ENCODE data around the gene ADGRG6. TPM values are rescaled to one million over a fixed set of nuclear protein-coding genes. Genes with fewer than 3 reads are reported as not detected.

The ADGRG6 gene
- total and polyA plus RNA-seq, 2 donors (not counting 1 experiment from before 2014, with no cell fraction given) = 49.9 to 67.2 TPM

DNA sequence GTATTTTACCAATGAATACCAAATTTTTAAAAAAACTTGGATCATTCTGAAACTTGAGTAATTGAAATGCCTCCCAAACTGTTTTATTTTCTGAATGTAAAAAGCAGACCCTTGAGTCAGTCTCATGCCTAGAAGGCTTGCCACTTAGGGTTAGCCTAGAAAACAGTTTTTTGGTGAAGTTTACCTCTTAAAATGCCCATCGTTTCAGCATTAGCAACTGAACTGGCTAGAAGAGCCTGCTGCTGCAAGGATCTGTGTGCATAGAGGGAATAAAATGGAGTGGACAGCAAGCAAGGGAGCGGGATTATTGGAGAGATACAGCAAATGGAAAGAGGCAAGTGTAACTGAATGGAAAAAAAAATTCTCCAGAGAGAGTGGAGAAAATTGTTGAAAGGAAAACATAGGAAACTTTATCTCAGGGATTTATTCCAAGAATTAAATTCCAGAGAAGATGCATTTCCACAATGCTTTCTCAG is 40.1 kb downstream of the ADGRG6 start:
- no peak for DNase-seq (ENCODE audit: low read depth in 2 of 2)
- Histone ChIP-seq H3K79me2 (ENCODE audit: control insufficient read depth, insufficient read depth, low read length) (peaks cover 2% of the 10 kb centered on the region), H2AFZ (ENCODE audit: low read length) (no peak overlapping the region), H3K4me2 (ENCODE audit: extremely low read depth, insufficient read depth, low read length) (no peak overlapping the region), H3K9me3 (ENCODE audit: control insufficient read depth, insufficient read depth, low read depth, low read length) (no peaks in the 10 kb centered on the region), H3K4me1 (ENCODE audit: control insufficient read depth, extremely low read depth, insufficient read depth, low read length) (peaks cover 2% of the 10 kb centered on the region), H3K27me3 (ENCODE audit: control insufficient read depth, insufficient read depth, low read length) (no peaks in the 10 kb centered on the region), H4K20me1 (ENCODE audit: control insufficient read depth, extremely low read depth, insufficient read depth, low read length) (no peaks in the 10 kb centered on the region), H3K4me3 (replicated peaks in 1 of 4; ENCODE audit: control extremely low read depth in 1 of 4, insufficient read depth in 1 of 4, low read depth in 3 of 4, low read length in 4 of 4) (no peak overlapping the region), H3K27ac (ENCODE audit: insufficient read depth, low read length) (no peak overlapping the region), H3K9ac (ENCODE audit: insufficient read depth, low read length) (no peak overlapping the region), H3K36me3 (ENCODE audit: control insufficient read depth, insufficient read depth, low read length) (no peaks in the 10 kb centered on the region)
- no peak for TF ChIP-seq EZH2 (IDR thresholded peaks at IDR 0.05; ENCODE audit: low read length, missing control alignments)
- no peak for TF ChIP-seq CTCF (conservative IDR thresholded peaks at IDR 0.05 in 1 of 2, IDR thresholded peaks at IDR 0.05 in 1 of 2; ENCODE audit: low read depth in 1 of 2, low read length in 2 of 2)

- Histone ChIP-seq H3K9ac (ENCODE audit: insufficient read depth, low read length) (no peak overlapping the region), H2AFZ (ENCODE audit: low read length) (no peak overlapping the region), H3K9me3 (ENCODE audit: control insufficient read depth, insufficient read depth, low read depth, low read length) (no peaks in the 10 kb centered on the region), H3K4me3 (replicated peaks in 1 of 4; ENCODE audit: control extremely low read depth in 1 of 4, insufficient read depth in 1 of 4, low read depth in 3 of 4, low read length in 4 of 4) (no peak overlapping the region), H3K27ac (ENCODE audit: insufficient read depth, low read length) (no peak overlapping the region), H3K79me2 (ENCODE audit: control insufficient read depth, insufficient read depth, low read length) (peaks cover 2% of the 10 kb centered on the region), H3K27me3 (ENCODE audit: control insufficient read depth, insufficient read depth, low read length) (no peaks in the 10 kb centered on the region), H3K36me3 (ENCODE audit: control insufficient read depth, insufficient read depth, low read length) (no peaks in the 10 kb centered on the region), H4K20me1 (ENCODE audit: control insufficient read depth, extremely low read depth, insufficient read depth, low read length) (no peaks in the 10 kb centered on the region), H3K4me1 (ENCODE audit: control insufficient read depth, extremely low read depth, insufficient read depth, low read length) (peaks cover 2% of the 10 kb centered on the region), H3K4me2 (ENCODE audit: extremely low read depth, insufficient read depth, low read length) (no peak overlapping the region)
- no peak for DNase-seq (ENCODE audit: low read depth in 2 of 2)
- TF ChIP-seq EZH2 (IDR thresholded peaks at IDR 0.05; ENCODE audit: low read length, missing control alignments) (no peak), CTCF (conservative IDR thresholded peaks at IDR 0.05 in 1 of 2, IDR thresholded peaks at IDR 0.05 in 1 of 2; ENCODE audit: low read depth in 1 of 2, low read length in 2 of 2) (no peak)
Observed at GRCh38 chr6:142342986-142343385, 41.2 kb downstream of the ADGRG6 start.

DNA sequence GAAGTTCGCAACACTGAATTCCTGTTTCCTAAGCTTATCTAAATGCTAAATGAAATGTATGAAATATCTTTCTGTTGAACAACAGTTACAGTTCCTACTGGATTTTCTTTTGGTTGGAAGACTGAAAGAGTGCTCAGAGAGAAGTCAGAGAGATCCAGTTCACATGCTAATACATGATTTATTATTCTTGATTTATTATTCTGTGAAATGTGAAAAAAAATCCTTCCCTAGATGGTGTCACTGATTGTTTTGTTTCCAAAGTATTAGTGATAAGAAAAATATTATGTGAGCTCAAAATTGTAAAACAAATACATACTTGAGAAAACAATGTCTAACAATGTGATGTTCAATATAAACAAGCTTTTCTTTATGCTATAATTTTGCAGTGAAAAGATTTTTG is 42.1 kb downstream of the ADGRG6 start:
- no peak overlapping the region for H3K4me3 ChIP-seq (replicated peaks in 1 of 4; ENCODE audit: control extremely low read depth in 1 of 4, insufficient read depth in 1 of 4, low read depth in 3 of 4, low read length in 4 of 4)
- no peak overlapping the region for H3K27ac ChIP-seq (ENCODE audit: insufficient read depth, low read length)
- no peaks in the 10 kb centered on the region for H3K9me3 ChIP-seq (ENCODE audit: control insufficient read depth, insufficient read depth, low read depth, low read length)
- no peak for DNase-seq (ENCODE audit: low read depth in 2 of 2)
- no peaks in the 10 kb centered on the region for H3K27me3 ChIP-seq (ENCODE audit: control insufficient read depth, insufficient read depth, low read length)
- H3K4me1 ChIP-seq (ENCODE audit: control insufficient read depth, extremely low read depth, insufficient read depth, low read length) = peaks cover 2% of the 10 kb centered on the region
- TF ChIP-seq CTCF (conservative IDR thresholded peaks at IDR 0.05 in 1 of 2, IDR thresholded peaks at IDR 0.05 in 1 of 2; ENCODE audit: low read depth in 1 of 2, low read length in 2 of 2) (no peak), EZH2 (IDR thresholded peaks at IDR 0.05; ENCODE audit: low read length, missing control alignments) (no peak)
- H4K20me1 ChIP-seq (ENCODE audit: control insufficient read depth, extremely low read depth, insufficient read depth, low read length) = no peaks in the 10 kb centered on the region
- no peaks in the 10 kb centered on the region for H3K36me3 ChIP-seq (ENCODE audit: control insufficient read depth, insufficient read depth, low read length)
- H3K4me2 ChIP-seq (ENCODE audit: extremely low read depth, insufficient read depth, low read length) = no peak overlapping the region
- H3K79me2 ChIP-seq (ENCODE audit: control insufficient read depth, insufficient read depth, low read length) = peaks cover 2% of the 10 kb centered on the region
- H3K9ac ChIP-seq (ENCODE audit: insufficient read depth, low read length) = no peak overlapping the region
- H2AFZ ChIP-seq (ENCODE audit: low read length) = no peak overlapping the region
